ENCODE data around the gene TRIM33. TPM values are rescaled to one million over a fixed set of nuclear protein-coding genes. Genes with fewer than 3 reads are reported as not detected.

Gene TRIM33
- total RNA-seq, 1 experiment from 2014 or later: 50.1 TPM

DNA sequence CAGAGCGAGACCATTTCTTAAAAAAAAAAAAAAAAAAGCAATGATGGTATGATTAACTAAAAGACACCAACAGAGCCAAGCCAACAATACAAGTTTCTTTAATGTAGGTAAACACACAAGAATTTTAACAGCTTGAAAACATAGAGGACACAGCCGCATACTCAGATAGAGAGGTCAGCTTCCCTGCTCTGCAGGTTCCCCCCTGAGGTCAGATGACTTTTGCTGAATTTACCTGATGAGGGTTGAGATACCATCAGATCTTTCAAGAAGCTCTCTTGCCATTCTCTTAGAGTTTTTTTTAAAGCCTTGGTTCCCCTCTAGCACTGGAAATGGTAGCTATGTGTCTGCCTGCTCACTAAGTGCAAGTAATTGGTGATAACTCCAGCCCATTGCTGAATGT is 39.3 kb upstream of the TRIM33 start:
- Histone ChIP-seq H3K27ac (ENCODE audit: low read depth, low read length, poor library complexity, severe bottlenecking) (no peak overlapping the region), H3K36me3 (ENCODE audit: insufficient read depth, low read length, poor library complexity, severe bottlenecking) (no peaks in the 10 kb centered on the region), H3K9me3 (ENCODE audit: low read depth, low read length, poor library complexity, severe bottlenecking) (no peaks in the 10 kb centered on the region), H3K27me3 (replicated peaks; ENCODE audit: insufficient read depth, low read depth, low read length, poor library complexity) (no peaks in the 10 kb centered on the region), H3K4me3 (ENCODE audit: low read depth, low read length, poor library complexity, severe bottlenecking) (no peak overlapping the region), H3K4me1 (ENCODE audit: insufficient read depth, low read length, poor library complexity, severe bottlenecking) (no peaks in the 10 kb centered on the region)
- POLR2A ChIA-PET (ENCODE audit: low non-redundant PET): no interaction called here
- TF ChIP-seq EZH2 (IDR thresholded peaks at IDR 0.05; ENCODE audit: borderline replicate concordance, low read depth, low read length, poor library complexity, severe bottlenecking) (no peak), CTCF (conservative IDR thresholded peaks at IDR 0.05; ENCODE audit: low read depth, low read length) (no peak)
- CTCF ChIA-PET: no interaction called here
- no peak for DNase-seq (ENCODE audit: low spot score)
- BruUV-seq (replicated peaks): no TSS peak
- intact Hi-C loops (cut with micrococcal nuclease; ENCODE audit: unreplicated experiment): no loop called here

- H3K4me3 ChIP-seq (ENCODE audit: low read depth, low read length, poor library complexity, severe bottlenecking): no peak overlapping the region
- POLR2A ChIA-PET (ENCODE audit: low non-redundant PET): no interaction called here
- DNase-seq (ENCODE audit: low spot score): no peak
These were observed 38.1 kb upstream of the TRIM33 start for GRCh38 chr1:114549137-114549536.

DNA sequence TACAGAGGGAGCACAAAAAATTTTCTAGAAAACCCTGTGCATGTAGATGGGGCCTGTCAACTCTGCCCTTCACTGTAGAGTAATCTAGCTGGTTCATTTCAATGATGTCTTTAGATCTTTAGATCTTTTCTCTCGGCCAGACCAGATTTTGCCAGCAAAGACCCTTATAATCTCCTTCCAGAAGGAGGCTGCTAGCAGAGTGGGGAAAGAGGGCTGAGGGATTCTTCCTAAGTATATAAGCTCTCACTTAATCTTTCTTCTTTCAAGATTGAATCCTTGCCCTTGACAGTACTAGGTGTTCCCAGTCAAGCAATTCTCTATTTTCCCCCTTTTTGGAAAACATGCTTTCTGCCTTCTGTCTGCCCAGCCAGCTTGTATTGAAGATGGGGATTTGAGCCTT is 36.1 kb upstream of the TRIM33 start:
- POLR2A ChIA-PET (ENCODE audit: low non-redundant PET): interaction anchor here (0.5 kb wide), 1 partner anchor 57 kb away, joined by 20 read pairs; no protein-coding TSS in a partner anchor
- CTCF ChIA-PET: no interaction called here

More at GRCh38 chr1:114549137-114549536, 38.1 kb upstream of the TRIM33 start:
- intact Hi-C loops (cut with micrococcal nuclease; ENCODE audit: unreplicated experiment): no loop called here
- H3K27ac ChIP-seq (ENCODE audit: low read depth, low read length, poor library complexity, severe bottlenecking): no peak overlapping the region
- BruUV-seq (replicated peaks): no TSS peak
- no peaks in the 10 kb centered on the region for H3K36me3 ChIP-seq (ENCODE audit: insufficient read depth, low read length, poor library complexity, severe bottlenecking)
- no peaks in the 10 kb centered on the region for H3K9me3 ChIP-seq (ENCODE audit: low read depth, low read length, poor library complexity, severe bottlenecking)
- no peaks in the 10 kb centered on the region for H3K4me1 ChIP-seq (ENCODE audit: insufficient read depth, low read length, poor library complexity, severe bottlenecking)
- TF ChIP-seq EZH2 (IDR thresholded peaks at IDR 0.05; ENCODE audit: borderline replicate concordance, low read depth, low read length, poor library complexity, severe bottlenecking): no peak
- no peak for TF ChIP-seq CTCF (conservative IDR thresholded peaks at IDR 0.05; ENCODE audit: low read depth, low read length)
- CTCF ChIA-PET: interaction anchor here (0.6 kb wide), 1 partner anchor 326 kb away, joined by 5 read pairs; no protein-coding TSS in a partner anchor
- no peaks in the 10 kb centered on the region for H3K27me3 ChIP-seq (replicated peaks; ENCODE audit: insufficient read depth, low read depth, low read length, poor library complexity)

More for the DNA sequence above, 36.1 kb upstream of the TRIM33 start:
- no peak overlapping the region for H3K4me3 ChIP-seq (ENCODE audit: low read depth, low read length, poor library complexity, severe bottlenecking)
- TF ChIP-seq EZH2 (IDR thresholded peaks at IDR 0.05; ENCODE audit: borderline replicate concordance, low read depth, low read length, poor library complexity, severe bottlenecking) (no peak), CTCF (conservative IDR thresholded peaks at IDR 0.05; ENCODE audit: low read depth, low read length) (no peak)
- DNase-seq (ENCODE audit: low spot score): no peak
- no TSS peak for BruUV-seq (replicated peaks)
- H3K9me3 ChIP-seq (ENCODE audit: low read depth, low read length, poor library complexity, severe bottlenecking): no peaks in the 10 kb centered on the region
- H3K36me3 ChIP-seq (ENCODE audit: insufficient read depth, low read length, poor library complexity, severe bottlenecking): no peaks in the 10 kb centered on the region
- no peaks in the 10 kb centered on the region for H3K4me1 ChIP-seq (ENCODE audit: insufficient read depth, low read length, poor library complexity, severe bottlenecking)
- no peaks in the 10 kb centered on the region for H3K27me3 ChIP-seq (replicated peaks; ENCODE audit: insufficient read depth, low read depth, low read length, poor library complexity)
- intact Hi-C loops (cut with micrococcal nuclease; ENCODE audit: unreplicated experiment): no loop called here
- H3K27ac ChIP-seq (ENCODE audit: low read depth, low read length, poor library complexity, severe bottlenecking): no peak overlapping the region
